ENCODE measurements around the gene CPVL.

Gene CPVL

GRCh38 chr7:29190349-29191045 is 44.2 kb upstream of the CPVL start (continued):
- no peak for TF ChIP-seq ZNF133 (tag by site-specific recombination; IDR thresholded peaks at IDR 0.05)
- no peak for TF ChIP-seq ZBTB1 (tag by site-specific recombination; IDR thresholded peaks at IDR 0.05)
- peak; percentile 55 for TF ChIP-seq PRDM6 (tag by site-specific recombination; IDR thresholded peaks at IDR 0.05)
- TF ChIP-seq ZNF449 (tag by site-specific recombination; IDR thresholded peaks at IDR 0.05), result no peak
- TF ChIP-seq HIC1 (tag by site-specific recombination; IDR thresholded peaks at IDR 0.05), result no peak
- TF ChIP-seq ZNF214 (tag by site-specific recombination; IDR thresholded peaks at IDR 0.05; ENCODE audit: borderline replicate concordance), result no peak
- no peak for TF ChIP-seq ZNF302 (tag by site-specific recombination; IDR thresholded peaks at IDR 0.05; ENCODE audit: low read depth)
- peak; percentile 90 for TF ChIP-seq TCF7L2 (IDR thresholded peaks at IDR 0.05; ENCODE audit: borderline replicate concordance, low read depth, low read length)
- no peak for TF ChIP-seq REST (tag by site-specific recombination; IDR thresholded peaks at IDR 0.05)
- TF ChIP-seq ELK4 (IDR thresholded peaks at IDR 0.05; ENCODE audit: borderline replicate concordance, low read depth, low read length), result no peak
- TF ChIP-seq ZXDB (tag by site-specific recombination; IDR thresholded peaks at IDR 0.05), result no peak; the same call in 1 of the 2 replicates
- no peak for TF ChIP-seq ZNF394 (tag by site-specific recombination; IDR thresholded peaks at IDR 0.05; ENCODE audit: borderline replicate concordance)
- peak; percentile 77 for TF ChIP-seq WT1 (tag by site-specific recombination; IDR thresholded peaks at IDR 0.05)
- no peak for TF ChIP-seq ZNF692 (tag by site-specific recombination; IDR thresholded peaks at IDR 0.05)
- no peak for TF ChIP-seq ZNF311 (tag by site-specific recombination; IDR thresholded peaks at IDR 0.05; ENCODE audit: borderline replicate concordance)
- peak; percentile 36; the same call in 1 of the 2 replicates for TF ChIP-seq ZNF366 (tag by site-specific recombination; conservative IDR thresholded peaks at IDR 0.05)
- no peak for TF ChIP-seq MYNN (tag by site-specific recombination; IDR thresholded peaks at IDR 0.05; ENCODE audit: borderline replicate concordance)
- TF ChIP-seq ZBTB6 (tag by site-specific recombination; IDR thresholded peaks at IDR 0.05), result no peak
- no peak for TF ChIP-seq SCRT1 (tag by site-specific recombination; IDR thresholded peaks at IDR 0.05; ENCODE audit: borderline replicate concordance)
- peak; percentile 6 for TF ChIP-seq ZNF529 (tag by site-specific recombination; IDR thresholded peaks at IDR 0.05; ENCODE audit: insufficient replicate concordance)
- TF ChIP-seq ZNF768 (tag by site-specific recombination; IDR thresholded peaks at IDR 0.05), result no peak
- TF ChIP-seq ZBTB7A (tag by site-specific recombination; IDR thresholded peaks at IDR 0.05; ENCODE audit: low read depth), result no peak
- TF ChIP-seq ZNF223 (tag by site-specific recombination; IDR thresholded peaks at IDR 0.05), result no peak

Data from HEK293 (cell line).